ENCODE measurements around the gene FLVCR1.
"Not testable (repeated sequence)": the region's sequence is repeated elsewhere in the genome, so short reads cannot be mapped to it uniquely, and the experiment has no call there.

Gene FLVCR1

GRCh38 chr1:212857992-212858460, at the start of gene FLVCR1:
TSS of gene FLVCR1 (plus strand) at chr1:212858275. CDS start at chr1:212858453, 178 bp downstream.
- peak; percentile 97 for DNase-seq
- in situ Hi-C loops (cut with HindIII; ENCODE audit: low pct_ligation_motif_present, low pct_unique_long_range_greater_than_20kb, low sequenced_read_pairs): no loop called here

- peak; percentile 48 for DNase-seq
These were observed 43.3 kb upstream of the FLVCR1 start for GRCh38 chr1:212814537-212815334.

GRCh38 chr1:212816567-212817278, 41.4 kb upstream of the FLVCR1 start:
- in situ Hi-C loops (cut with HindIII; ENCODE audit: low pct_ligation_motif_present, low pct_unique_long_range_greater_than_20kb, low sequenced_read_pairs): no loop called here
- DNase-seq: no peak

More at GRCh38 chr1:212814537-212815334, 43.3 kb upstream of the FLVCR1 start:
- in situ Hi-C loops (cut with HindIII; ENCODE audit: low pct_ligation_motif_present, low pct_unique_long_range_greater_than_20kb, low sequenced_read_pairs): no loop called here

- DNase-seq: no peak
- in situ Hi-C loops (cut with HindIII; ENCODE audit: low pct_ligation_motif_present, low pct_unique_long_range_greater_than_20kb, low sequenced_read_pairs): no loop called here
These were observed 38.3 kb upstream of the FLVCR1 start for GRCh38 chr1:212819726-212820125.

GRCh38 chr1:212820969-212821368, 37.1 kb upstream of the FLVCR1 start:
- DNase-seq: no peak
- in situ Hi-C loops (cut with HindIII; ENCODE audit: low pct_ligation_motif_present, low pct_unique_long_range_greater_than_20kb, low sequenced_read_pairs): no loop called here

- in situ Hi-C loops (cut with HindIII; ENCODE audit: low pct_ligation_motif_present, low pct_unique_long_range_greater_than_20kb, low sequenced_read_pairs): no loop called here
- no peak for DNase-seq
These were observed 35.1 kb upstream of the FLVCR1 start for GRCh38 chr1:212822956-212823355.

- DNase-seq: no peak
- in situ Hi-C loops (cut with HindIII; ENCODE audit: low pct_ligation_motif_present, low pct_unique_long_range_greater_than_20kb, low sequenced_read_pairs): no loop called here
These were observed 33.9 kb upstream of the FLVCR1 start for GRCh38 chr1:212824201-212824600.

GRCh38 chr1:212825798-212826452, 32.1 kb upstream of the FLVCR1 start:
- DNase-seq: no peak
- in situ Hi-C loops (cut with HindIII; ENCODE audit: low pct_ligation_motif_present, low pct_unique_long_range_greater_than_20kb, low sequenced_read_pairs): no loop called here

- no peak for DNase-seq
- in situ Hi-C loops (cut with HindIII; ENCODE audit: low pct_ligation_motif_present, low pct_unique_long_range_greater_than_20kb, low sequenced_read_pairs): no loop called here
These were observed 30.8 kb upstream of the FLVCR1 start for GRCh38 chr1:212827171-212827776.

GRCh38 chr1:212827831-212828278, 30.2 kb upstream of the FLVCR1 start:
- in situ Hi-C loops (cut with HindIII; ENCODE audit: low pct_ligation_motif_present, low pct_unique_long_range_greater_than_20kb, low sequenced_read_pairs): no loop called here
- no peak for DNase-seq

- in situ Hi-C loops (cut with HindIII; ENCODE audit: low pct_ligation_motif_present, low pct_unique_long_range_greater_than_20kb, low sequenced_read_pairs): no loop called here
- DNase-seq: no peak
These were observed 29.7 kb upstream of the FLVCR1 start for GRCh38 chr1:212828395-212828794.

- DNase-seq; in situ Hi-C loops (cut with HindIII; ENCODE audit: low pct_ligation_motif_present, low pct_unique_long_range_greater_than_20kb, low sequenced_read_pairs): not testable (repeated sequence)
These were observed 24.6 kb upstream of the FLVCR1 start for GRCh38 chr1:212833211-212834207.

- no peak for DNase-seq
- in situ Hi-C loops (cut with HindIII; ENCODE audit: low pct_ligation_motif_present, low pct_unique_long_range_greater_than_20kb, low sequenced_read_pairs): no loop called here
These were observed 19.9 kb upstream of the FLVCR1 start for GRCh38 chr1:212838145-212838544.

- DNase-seq; in situ Hi-C loops (cut with HindIII; ENCODE audit: low pct_ligation_motif_present, low pct_unique_long_range_greater_than_20kb, low sequenced_read_pairs): not testable (repeated sequence)
These were observed 13.6 kb upstream of the FLVCR1 start for GRCh38 chr1:212844521-212844920.

- no peak for DNase-seq
- in situ Hi-C loops (cut with HindIII; ENCODE audit: low pct_ligation_motif_present, low pct_unique_long_range_greater_than_20kb, low sequenced_read_pairs): no loop called here
These were observed 10.5 kb upstream of the FLVCR1 start, which contains the start of gene SPATA45 for GRCh38 chr1:212847549-212847948. TSS of gene SPATA45 (minus strand) at chr1:212847649. CDS start at chr1:212836149, 11,500 bp downstream.

GRCh38 chr1:212852105-212852688, 5.9 kb upstream of the FLVCR1 start:
- in situ Hi-C loops (cut with HindIII; ENCODE audit: low pct_ligation_motif_present, low pct_unique_long_range_greater_than_20kb, low sequenced_read_pairs): no loop called here
- no peak for DNase-seq

- in situ Hi-C loops (cut with HindIII; ENCODE audit: low pct_ligation_motif_present, low pct_unique_long_range_greater_than_20kb, low sequenced_read_pairs): no loop called here
- no peak for DNase-seq
These were observed 4.4 kb upstream of the FLVCR1 start for GRCh38 chr1:212853658-212854057.
